GM12872 (cell line): ENCODE data around the gene FN3KRP.

Experiments used
- TF ChIP-seq, protein P1 (sequence below): IDR thresholded peaks from 3 replicates; pipeline ENCODE4 v1.5.1; 2011; ENCODE audit warnings: low read depth, mild to moderate bottlenecking, low read length, moderate library complexity; ENCODE audit not compliant: insufficient read depth

FN3KRP gene

DNA sequence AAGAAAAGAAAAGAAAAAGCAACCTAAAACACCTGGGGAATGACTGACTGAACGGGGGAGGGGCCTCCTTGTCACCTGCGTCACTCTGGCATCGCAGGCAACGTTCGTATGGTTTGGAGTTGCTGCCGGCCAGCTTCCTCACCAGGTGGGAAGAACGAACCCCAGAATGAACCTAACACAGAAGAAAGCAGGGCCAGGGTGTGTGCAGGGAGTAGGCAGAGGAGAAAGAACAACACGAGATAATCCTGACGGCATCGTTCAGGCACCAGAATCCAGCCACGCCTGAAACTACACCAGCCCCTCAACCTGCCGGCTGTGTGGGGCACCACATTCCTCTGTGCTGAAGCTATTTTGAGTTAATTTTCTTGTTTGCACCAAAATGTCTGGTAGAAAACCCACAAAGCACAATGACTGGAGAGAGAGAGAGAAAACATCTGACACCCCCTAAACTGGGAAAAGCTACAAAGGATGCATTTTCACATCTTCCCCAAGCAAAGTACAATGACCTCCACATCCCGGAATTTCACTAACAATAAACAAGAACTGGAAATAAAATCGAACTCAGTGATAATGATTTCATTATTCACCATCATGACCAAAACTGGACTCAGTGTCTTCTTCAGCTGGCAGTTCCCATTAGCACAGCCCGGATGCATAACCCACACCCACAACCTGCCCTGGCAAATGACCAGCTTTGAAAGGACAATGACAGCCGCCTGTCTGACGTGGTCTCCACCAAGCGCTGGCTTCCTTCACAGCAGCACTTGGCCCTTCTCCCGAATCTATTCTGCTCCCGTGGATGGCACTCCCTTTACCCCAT lies 41.6 kb upstream of the FN3KRP start:
- TF ChIP-seq, protein P1, sequence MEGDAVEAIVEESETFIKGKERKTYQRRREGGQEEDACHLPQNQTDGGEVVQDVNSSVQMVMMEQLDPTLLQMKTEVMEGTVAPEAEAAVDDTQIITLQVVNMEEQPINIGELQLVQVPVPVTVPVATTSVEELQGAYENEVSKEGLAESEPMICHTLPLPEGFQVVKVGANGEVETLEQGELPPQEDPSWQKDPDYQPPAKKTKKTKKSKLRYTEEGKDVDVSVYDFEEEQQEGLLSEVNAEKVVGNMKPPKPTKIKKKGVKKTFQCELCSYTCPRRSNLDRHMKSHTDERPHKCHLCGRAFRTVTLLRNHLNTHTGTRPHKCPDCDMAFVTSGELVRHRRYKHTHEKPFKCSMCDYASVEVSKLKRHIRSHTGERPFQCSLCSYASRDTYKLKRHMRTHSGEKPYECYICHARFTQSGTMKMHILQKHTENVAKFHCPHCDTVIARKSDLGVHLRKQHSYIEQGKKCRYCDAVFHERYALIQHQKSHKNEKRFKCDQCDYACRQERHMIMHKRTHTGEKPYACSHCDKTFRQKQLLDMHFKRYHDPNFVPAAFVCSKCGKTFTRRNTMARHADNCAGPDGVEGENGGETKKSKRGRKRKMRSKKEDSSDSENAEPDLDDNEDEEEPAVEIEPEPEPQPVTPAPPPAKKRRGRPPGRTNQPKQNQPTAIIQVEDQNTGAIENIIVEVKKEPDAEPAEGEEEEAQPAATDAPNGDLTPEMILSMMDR = no peak

DNA sequence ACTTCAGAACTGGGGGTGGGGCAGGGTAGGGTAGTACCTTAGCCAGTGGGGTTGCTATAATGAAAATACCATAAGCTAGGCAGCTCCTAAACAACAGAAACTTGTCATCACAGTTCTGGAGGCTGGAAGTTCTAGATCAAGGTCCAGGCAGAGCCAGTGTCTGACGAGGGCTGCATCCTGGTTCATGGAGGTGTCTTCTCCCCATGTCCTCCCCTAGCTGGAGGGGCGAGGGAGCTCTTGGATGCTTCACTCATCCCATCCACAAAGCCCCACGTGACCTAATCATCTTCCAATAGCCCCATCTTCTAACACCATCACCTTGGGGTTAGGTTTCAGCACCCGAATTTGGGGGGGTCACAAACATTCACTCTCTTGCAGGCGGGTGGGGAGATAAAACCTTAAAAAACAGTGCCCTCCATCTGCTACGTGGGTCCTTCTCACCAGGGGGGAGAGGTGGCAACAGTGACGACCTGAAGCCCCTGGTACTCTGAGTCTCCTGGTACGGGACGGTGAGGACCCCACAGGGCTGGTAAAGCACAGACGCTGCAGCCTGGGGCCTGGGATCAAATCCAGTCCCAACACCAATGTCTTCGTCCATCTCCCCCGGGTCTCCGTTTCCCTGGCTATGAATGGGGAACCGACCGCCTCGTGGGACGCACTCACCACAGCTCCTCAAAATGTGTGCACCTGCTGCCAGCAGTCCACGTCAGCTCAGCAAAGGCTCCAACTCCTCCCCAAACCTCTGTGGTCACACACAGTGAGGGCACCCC lies 40.8 kb upstream of the FN3KRP start:
- TF ChIP-seq, protein P1 = no peak

DNA sequence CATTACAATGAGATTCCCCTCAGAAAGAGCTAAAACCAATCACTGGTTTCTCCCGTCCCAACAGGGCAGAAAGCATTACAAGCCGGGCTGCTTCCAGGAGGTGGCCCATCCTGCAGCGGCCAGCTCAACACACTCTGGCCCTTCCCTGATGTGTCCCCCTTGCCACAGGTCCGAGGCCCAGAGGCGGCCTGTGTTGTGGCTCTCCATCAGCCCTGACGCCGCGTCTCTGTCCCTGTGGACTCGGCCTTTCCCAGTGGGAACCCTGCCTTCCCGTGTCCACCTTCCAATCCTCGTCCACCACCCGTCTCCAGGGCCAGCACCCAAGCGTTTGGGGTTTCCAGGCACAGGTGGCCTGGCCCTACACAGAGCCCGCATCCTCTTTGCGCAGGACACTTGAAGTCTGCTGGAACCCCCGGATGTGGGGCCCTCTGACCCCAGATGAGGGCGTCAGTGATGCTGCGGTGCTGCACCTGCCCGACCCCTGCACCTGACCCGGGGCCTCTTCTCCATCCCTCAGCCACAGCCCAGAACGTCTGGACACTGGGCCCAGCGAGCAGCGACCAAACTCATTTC lies 39.1 kb upstream of the FN3KRP start:
- TF ChIP-seq, protein P1 = no peak

DNA sequence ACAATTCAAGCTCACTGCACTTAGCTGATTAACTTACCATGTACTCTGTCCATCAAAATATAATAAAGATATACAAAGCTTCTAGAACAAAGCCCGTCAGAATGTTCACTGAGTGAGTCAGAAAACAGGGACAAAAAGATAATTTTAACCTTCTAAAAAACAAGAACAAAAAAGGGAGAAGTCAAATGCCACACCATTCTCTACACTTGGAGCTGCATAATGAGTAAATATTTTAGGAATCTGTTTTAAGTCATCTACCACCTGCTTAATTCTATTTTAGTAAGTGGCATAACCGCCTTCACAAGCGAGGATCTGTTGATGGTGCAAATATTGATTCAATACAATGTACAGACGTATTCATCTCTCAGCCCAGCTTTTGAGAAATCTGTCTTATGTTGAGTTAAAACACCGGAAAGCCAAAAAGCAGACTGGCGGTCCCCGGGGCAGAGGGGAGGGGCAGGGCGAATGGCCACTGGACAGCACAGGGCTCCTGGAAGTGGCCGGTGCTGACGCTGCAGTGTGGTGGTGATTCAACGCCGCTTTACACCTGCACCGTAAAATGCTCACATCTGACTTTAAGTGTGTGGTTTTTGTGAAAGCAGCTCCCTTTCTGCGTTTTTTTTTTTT lies 38.1 kb upstream of the FN3KRP start:
- TF ChIP-seq, protein P1 = no peak

DNA sequence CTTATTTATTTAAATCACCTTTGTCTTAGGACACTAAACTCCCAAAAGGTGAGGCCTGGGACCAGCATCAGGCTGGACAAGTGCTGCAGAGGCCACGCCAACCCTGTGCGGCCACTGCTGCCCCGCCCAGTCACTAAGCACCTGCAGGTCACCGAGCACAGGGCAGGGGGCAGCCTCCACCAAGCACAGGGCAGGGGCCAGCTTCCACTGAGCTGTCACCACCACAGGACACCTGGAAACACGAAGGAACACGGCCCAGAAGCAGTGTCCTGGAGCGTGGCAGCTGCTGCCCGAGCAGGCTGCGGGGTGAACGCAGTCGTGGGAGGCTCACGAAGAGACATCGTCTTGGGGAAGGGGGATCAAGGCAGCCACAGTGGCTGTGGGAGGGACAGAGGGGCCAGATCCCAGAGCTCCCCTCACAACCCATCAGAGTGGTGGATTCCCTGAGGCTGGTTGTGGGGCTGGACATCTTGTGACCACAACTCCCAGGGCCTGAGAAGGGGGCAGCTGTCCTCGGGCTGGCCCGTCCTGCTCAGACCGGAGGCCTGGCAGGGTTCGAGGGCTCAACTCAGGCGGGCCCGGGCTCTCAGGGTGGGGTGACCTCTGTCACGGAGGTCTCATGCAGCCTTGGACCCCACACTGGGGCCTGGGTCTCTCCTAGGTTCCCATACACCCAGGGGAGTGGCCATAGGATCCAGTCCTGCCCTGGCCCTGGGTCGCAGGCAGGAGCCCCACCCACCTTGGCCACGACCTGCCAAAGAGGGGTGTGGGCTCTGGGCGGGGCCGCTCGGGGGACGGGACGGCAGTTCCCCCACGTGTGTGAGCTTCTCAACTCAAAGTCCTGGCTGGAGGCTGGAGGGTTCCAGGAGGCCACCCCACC lies 36.7 kb upstream of the FN3KRP start:
- TF ChIP-seq, protein P1 = no peak

DNA sequence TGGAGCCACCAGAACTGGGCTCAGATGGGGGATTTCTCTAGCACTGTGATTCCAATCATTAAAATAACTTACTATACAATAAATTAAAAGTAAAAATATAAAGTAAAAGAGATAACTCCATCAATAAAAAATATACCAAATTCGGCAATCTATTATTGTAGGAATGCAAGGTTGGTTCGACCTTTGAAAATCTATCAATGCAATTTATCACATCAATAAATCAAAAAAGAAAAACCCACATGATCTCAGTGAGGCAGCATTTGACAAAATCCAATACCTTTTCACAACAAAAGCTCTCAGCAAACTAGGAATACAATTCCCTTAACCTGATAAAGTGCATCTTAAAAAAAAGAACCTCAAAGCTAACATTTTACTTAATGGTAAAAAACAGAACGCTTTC lies 35.0 kb upstream of the FN3KRP start:
- TF ChIP-seq, protein P1 = no peak
